NB4 (cell line): Measurements from ENCODE around the gene SKOR1.

Source experiments
- DNase-seq: peaks from one replicate; pipeline ENCODE4 v3.0.0; 2010; ENCODE audit warnings: low read depth
- H3K4me3 ChIP-seq: one replicate; pipeline ENCODE4 v1.5.1; 2011; ENCODE audit warnings: mild to moderate bottlenecking, low read depth, low read length, moderate library complexity
- CTCF ChIP-seq: IDR thresholded peaks from one replicate; pipeline ENCODE4 v1.5.1; 2012; ENCODE audit warnings: low read depth, low read length
- MAX ChIP-seq: IDR thresholded peaks from 2 replicates; pipeline ENCODE4 v1.6.1; 2011; ENCODE audit warnings: low read depth, low read length
- MYC ChIP-seq: IDR thresholded peaks from 2 replicates; pipeline ENCODE4 v1.6.1; 2011; ENCODE audit warnings: low read depth, low read length
- POLR2A ChIP-seq: IDR thresholded peaks from 2 replicates; pipeline ENCODE4 v1.6.1; 2011; ENCODE audit warnings: mild to moderate bottlenecking; ENCODE audit not compliant: insufficient read length; ENCODE audit errors: extremely low read depth

The SKOR1 gene

GRCh38 chr15:67813104-67813634, 12.1 kb upstream of the SKOR1 start:
- TF ChIP-seq MYC, result no peak
- TF ChIP-seq MAX, result no peak
- TF ChIP-seq POLR2A, result no peak
- no peak for TF ChIP-seq CTCF
- no peak overlapping the region for H3K4me3 ChIP-seq
- DNase-seq, result no peak

- H3K4me3 ChIP-seq, result no peak overlapping the region
- DNase-seq, result no peak
- TF ChIP-seq MYC (no peak), CTCF (no peak), POLR2A (no peak), MAX (no peak)
Observed at GRCh38 chr15:67815036-67815592, 10.2 kb upstream of the SKOR1 start.

- TF ChIP-seq POLR2A, result no peak
- no peak for TF ChIP-seq CTCF
- TF ChIP-seq MAX, result no peak
- no peak for TF ChIP-seq MYC
- no peak for DNase-seq
- no peak overlapping the region for H3K4me3 ChIP-seq
Observed at GRCh38 chr15:67816668-67817067, 8.6 kb upstream of the SKOR1 start.

GRCh38 chr15:67818464-67818863, 6.8 kb upstream of the SKOR1 start:
- TF ChIP-seq MYC (no peak), MAX (no peak), CTCF (no peak)
- DNase-seq, result no peak
- H3K4me3 ChIP-seq, result no peak overlapping the region

- no peak overlapping the region for H3K4me3 ChIP-seq
- DNase-seq, result no peak
- TF ChIP-seq CTCF, result no peak
- TF ChIP-seq MYC, result no peak
- TF ChIP-seq MAX, result no peak
- TF ChIP-seq POLR2A, result no peak
Observed at GRCh38 chr15:67819636-67820035, 5.7 kb upstream of the SKOR1 start.
